ENCODE measurements around the gene PPFIA3. TPM values are rescaled to one million over a fixed set of nuclear protein-coding genes. Genes with fewer than 3 reads are reported as not detected.

The PPFIA3 gene
- polyA plus RNA-seq, 1 of the 3 experiments (the other 2 are of a cell fraction) = 5.7 TPM

- ChIA-PET POLR2A (no interaction called here), CTCF (interaction anchor here (1.3 kb wide), 1 partner anchor 15 kb away, joined by 4 read pairs; no protein-coding TSS in a partner anchor)
- no peak overlapping the region for H3K9ac ChIP-seq
- no peak overlapping the region for H3K4me2 ChIP-seq
- 91% methylated on average over 12 of the region's 12 CpGs for WGBS (ENCODE audit: low lambda C conversion rate)
- peaks cover 0 to 3% of the 10 kb centered on the region in 2 experiments; a peak in 1 of 4 replicates for H3K4me1 ChIP-seq (ENCODE audit: control insufficient read depth in 1 of 2, insufficient read depth in 2 of 2, low read depth in 1 of 2, low read length in 1 of 2)
- H3K9me2 ChIP-seq = no peaks in the 10 kb centered on the region
- no peak for DNase-seq
- H3K79me2 ChIP-seq (ENCODE audit: insufficient read depth) = peaks cover 56% of the 10 kb centered on the region
- H3F3A ChIP-seq (replicated peaks; ENCODE audit: insufficient read depth) = peaks cover 53% of the 10 kb centered on the region
- TF ChIP-seq USF2 (IDR thresholded peaks at IDR 0.05; ENCODE audit: borderline replicate concordance, low read depth, low read length) (no peak), USF1 (IDR thresholded peaks at IDR 0.05; ENCODE audit: borderline replicate concordance, low read depth) (no peak), IRF3 (IDR thresholded peaks at IDR 0.05; ENCODE audit: low read depth, low read length) (no peak), CHD2 (IDR thresholded peaks at IDR 0.05; ENCODE audit: low read length, partially characterized antibody) (no peak), RXRA (IDR thresholded peaks at IDR 0.05; ENCODE audit: borderline replicate concordance, low read depth) (no peak), CTCF (IDR thresholded peaks at IDR 0.05) (no peak), NRF1 (IDR thresholded peaks at IDR 0.05; ENCODE audit: low read depth, low read length) (no peak)
- H3K27me3 ChIP-seq (ENCODE audit: insufficient read depth) = no peaks in the 10 kb centered on the region
- H4K20me1 ChIP-seq (ENCODE audit: insufficient read depth) = peaks cover 64% of the 10 kb centered on the region
- no peak overlapping the region for H3K27ac ChIP-seq (ENCODE audit: low read depth in 2 of 2, low read length in 1 of 2)
- no peaks in the 10 kb centered on the region for H3K9me3 ChIP-seq
- no peak overlapping the region for H3K4me3 ChIP-seq (ENCODE audit: low read depth in 2 of 2, low read length in 1 of 2)
- no peak overlapping the region for H2AFZ ChIP-seq (ENCODE audit: low read depth)
- H3K36me3 ChIP-seq (replicated peaks in 1 of 2; ENCODE audit: control insufficient read depth in 1 of 2, insufficient read depth in 2 of 2, low read length in 1 of 2) = peaks cover 51 to 79% of the 10 kb centered on the region in 2 experiments
Observed at GRCh38 chr19:49102303-49102702, 17.0 kb upstream of the PPFIA3 start.

GRCh38 chr19:49103331-49104085 lies 15.8 kb upstream of the PPFIA3 start:
- H3K27ac ChIP-seq (ENCODE audit: low read depth in 2 of 2, low read length in 1 of 2) = no peak overlapping the region
- no peak overlapping the region for H2AFZ ChIP-seq (ENCODE audit: low read depth)
- no peak overlapping the region for H3K9ac ChIP-seq
- H3K4me3 ChIP-seq (ENCODE audit: low read depth in 2 of 2, low read length in 1 of 2) = no peak overlapping the region
- H3K9me3 ChIP-seq = no peaks in the 10 kb centered on the region
- ChIA-PET POLR2A (no interaction called here), CTCF (interaction anchor here (1.2 to 1.3 kb wide), 2 partner anchors 16 to 95 kb away, joined by 4 read pairs; no protein-coding TSS in a partner anchor)
- peaks cover 46% of the 10 kb centered on the region for H3K79me2 ChIP-seq (ENCODE audit: insufficient read depth)
- H3K36me3 ChIP-seq (replicated peaks in 1 of 2; ENCODE audit: control insufficient read depth in 1 of 2, insufficient read depth in 2 of 2, low read length in 1 of 2) = peaks cover 47 to 81% of the 10 kb centered on the region in 2 experiments
- WGBS (ENCODE audit: low lambda C conversion rate) = 94% methylated on average over 22 of the region's 33 CpGs
- no peaks in the 10 kb centered on the region for H3K9me2 ChIP-seq
- peaks cover 0 to 3% of the 10 kb centered on the region in 2 experiments; a peak in 1 of 4 replicates for H3K4me1 ChIP-seq (ENCODE audit: control insufficient read depth in 1 of 2, insufficient read depth in 2 of 2, low read depth in 1 of 2, low read length in 1 of 2)
- H3K27me3 ChIP-seq (ENCODE audit: insufficient read depth) = no peaks in the 10 kb centered on the region
- peaks cover 55% of the 10 kb centered on the region for H4K20me1 ChIP-seq (ENCODE audit: insufficient read depth)
- H3F3A ChIP-seq (replicated peaks; ENCODE audit: insufficient read depth) = peaks cover 53% of the 10 kb centered on the region
- no peak for DNase-seq
- no peak overlapping the region for H3K4me2 ChIP-seq
- TF ChIP-seq FOXJ3 (CRISPR knock-in tag; IDR thresholded peaks at IDR 0.05) (no peak), REST (IDR thresholded peaks at IDR 0.05; ENCODE audit: low read depth, low read length) (no peak), SMC3 (IDR thresholded peaks at IDR 0.05; ENCODE audit: low read depth, low read length) (no peak), MXI1 (IDR thresholded peaks at IDR 0.05; ENCODE audit: low read depth, low read length) (no peak), EZH2phosphoT487 (IDR thresholded peaks at IDR 0.05; ENCODE audit: borderline replicate concordance, low read depth) (no peak), RXRA (IDR thresholded peaks at IDR 0.05; ENCODE audit: borderline replicate concordance, low read depth) (no peak), YY1 (IDR thresholded peaks at IDR 0.05; ENCODE audit: low read depth) (no peak), TAF1 (IDR thresholded peaks at IDR 0.05; ENCODE audit: borderline replicate concordance, low read depth, low read length) (no peak), GATA2 (CRISPR knock-in tag; IDR thresholded peaks at IDR 0.05) (no peak), IRF3 (IDR thresholded peaks at IDR 0.05; ENCODE audit: low read depth, low read length) (no peak)
